Measurements from ENCODE around the gene SLC2A11.
"Not testable (repeated sequence)": the region's sequence is repeated elsewhere in the genome, so short reads cannot be mapped to it uniquely, and the experiment has no call there.

The SLC2A11 gene

GRCh38 chr22:23903328-23903971, 45.8 kb downstream of the SLC2A11 start:
- no peak for DNase-seq

GRCh38 chr22:23904573-23905254, 47.0 kb downstream of the SLC2A11 start:
- DNase-seq = peak in 46 of 58 donors; percentile 9 to 89 (median 64)

GRCh38 chr22:23906641-23907040, 49.0 kb downstream of the SLC2A11 start:
- no peak for DNase-seq

- not testable (repeated sequence) for DNase-seq
Observed at GRCh38 chr22:23907423-23907822, 49.7 kb downstream of the SLC2A11 start.

GRCh38 chr22:23908587-23909205, 51.0 kb downstream of the SLC2A11 start:
- no peak for DNase-seq

GRCh38 chr22:23909296-23909898, 51.7 kb downstream of the SLC2A11 start:
- DNase-seq = peak in 1 of 58 donors; percentile 6

GRCh38 chr22:23910496-23911190, 53.0 kb downstream of the SLC2A11 start:
- DNase-seq = no peak

- DNase-seq = no peak
Observed at GRCh38 chr22:23911318-23911980, 53.8 kb downstream of the SLC2A11 start.

GRCh38 chr22:23912293-23912903, 54.7 kb downstream of the SLC2A11 start:
- DNase-seq = no peak

- no peak for DNase-seq
Observed at GRCh38 chr22:23913306-23913660, 55.6 kb downstream of the SLC2A11 start.

GRCh38 chr22:23913661-23914353, 56.1 kb downstream of the SLC2A11 start:
- DNase-seq = peak; percentile 76 to 100 (median 98)

- DNase-seq = no peak
Observed at GRCh38 chr22:23915290-23915689, 57.6 kb downstream of the SLC2A11 start.

- not testable (repeated sequence) for DNase-seq
Observed at GRCh38 chr22:23920267-23920611, 62.6 kb downstream of the SLC2A11 start.

GRCh38 chr22:23921586-23922201, 64.0 kb downstream of the SLC2A11 start:
- not testable (repeated sequence) for DNase-seq

GRCh38 chr22:23922921-23923320, 65.2 kb downstream of the SLC2A11 start:
- DNase-seq = no peak

- no peak for DNase-seq
Observed at GRCh38 chr22:23925020-23925606, 67.4 kb downstream of the SLC2A11 start.

GRCh38 chr22:23926561-23926960, 68.9 kb downstream of the SLC2A11 start:
- DNase-seq = no peak
